H1 (cell line): ENCODE data around the gene ADARB2. TPM values are rescaled to one million over a fixed set of nuclear protein-coding genes. Genes with fewer than 3 reads are reported as not detected.
A peak's percentile ranks its signal among the peaks of the same experiment; 100 is the strongest.

ENCODE experiments used
- CTCF ChIA-PET: fragments of 300-600 bp; sonication (Branson Sonifier 250); formaldehyde crosslinking; loops from one replicate; lab custom pipeline; 2021; ENCODE audit not compliant: partially characterized antibody; lab: Charles Lee
- POLR2A ChIA-PET: fragments of 300-600 bp; sonication (Branson Sonifier 250); formaldehyde crosslinking; loops from one replicate; lab custom pipeline; 2021; ENCODE audit warnings: inconsistent platforms; ENCODE audit not compliant: partially characterized antibody; lab: Charles Lee
- DNase-seq, 2 experiments: peaks; one replicate each; pipeline versions ENCODE4 v3.0.0 to v3.0.0-alpha.2; 2010 to 2022; ENCODE audit warnings: low spot score in 2 of 2, low read depth in 1 of 2, mixed read lengths in 1 of 2
- FAIRE-seq: peaks from 2 replicates; lab custom pipeline; 2011; peaks lifted over from hg19 to GRCh38; lab: Jason Lieb, UNC
- H2AFZ ChIP-seq: 2 replicates; pipeline ENCODE4 v1.8.1; 2012; ENCODE audit warnings: low read length, inconsistent platforms
- H2AK5ac ChIP-seq: 2 replicates; pipeline ENCODE4 v1.6.1; 2013; ENCODE audit warnings: low read depth, low read length
- H2BK120ac ChIP-seq: replicated peaks from 2 replicates; pipeline ENCODE3; 2013; ENCODE audit warnings: low read depth, low read length, inconsistent platforms
- H2BK12ac ChIP-seq: 2 replicates; pipeline ENCODE4 v1.6.1; 2013; ENCODE audit warnings: low read depth, low read length
- H2BK15ac ChIP-seq: 2 replicates; pipeline ENCODE4 v1.6.1; 2013; ENCODE audit warnings: low read length
- H2BK20ac ChIP-seq: 2 replicates; pipeline ENCODE4 v1.6.1; 2013; ENCODE audit warnings: low read length
- H2BK5ac ChIP-seq: 2 replicates; pipeline ENCODE4 v1.6.1; 2013; ENCODE audit warnings: low read depth, low read length
- H3K14ac ChIP-seq: 2 replicates; pipeline ENCODE4 v1.6.1; 2013; ENCODE audit warnings: inconsistent platforms; ENCODE audit not compliant: insufficient read length
- H3K18ac ChIP-seq: 2 replicates; pipeline ENCODE4 v1.6.1; 2013; ENCODE audit warnings: low read length; ENCODE audit errors: extremely low read depth
- H3K23ac ChIP-seq: 2 replicates; pipeline ENCODE4 v1.6.1; 2013; ENCODE audit warnings: inconsistent platforms; ENCODE audit not compliant: insufficient read length
- H3K23me2 ChIP-seq: 2 replicates; pipeline ENCODE4 v1.6.1; 2013; ENCODE audit warnings: low read depth, low read length
- H3K27ac ChIP-seq: 2 replicates; pipeline ENCODE4 v1.6.1; 2011; ENCODE audit warnings: low read depth, low read length, inconsistent platforms
- H3K27me3 ChIP-seq, 4 experiments: replicated peaks in 1 of 4; 1 replicate in 1 of 4; 2 replicates in 3 of 4; pipeline versions ENCODE4 v1.6.1 to v1.8.1; 2011 to 2013; ENCODE audit warnings: low read length in 3 of 4, mild to moderate bottlenecking in 3 of 4, inconsistent platforms in 2 of 4, mixed read lengths in 2 of 4, moderate library complexity in 1 of 4; ENCODE audit not compliant: control insufficient read depth in 3 of 4, insufficient read depth in 3 of 4; ENCODE audit errors: extremely low read depth in 1 of 4
- H3K36me3 ChIP-seq, 4 experiments: 2 replicates each; pipeline versions ENCODE4 v1.6.1 to v1.8.1; 2011 to 2013; ENCODE audit warnings: mild to moderate bottlenecking in 4 of 4, low read length in 3 of 4, moderate library complexity in 2 of 4, control low read depth in 1 of 4, inconsistent platforms in 1 of 4; ENCODE audit not compliant: insufficient read depth in 4 of 4, control insufficient read depth in 2 of 4
- H3K4ac ChIP-seq: replicated peaks from 2 replicates; pipeline ENCODE3; 2013; ENCODE audit warnings: low read length, low read depth, mixed read lengths, inconsistent platforms; ENCODE audit not compliant: insufficient read length
- H3K4me1 ChIP-seq, 4 experiments: replicated peaks in 1 of 4; 1 replicate in 1 of 4; 2 replicates in 3 of 4; pipeline versions ENCODE4 v1.6.1 to v1.8.1; 2011 to 2013; ENCODE audit warnings: low read length in 3 of 4, inconsistent platforms in 2 of 4, mixed read lengths in 1 of 4; ENCODE audit not compliant: insufficient read depth in 4 of 4, control insufficient read depth in 3 of 4
- H3K4me2 ChIP-seq, 2 experiments: 2 replicates each; pipeline versions ENCODE4 v1.6.1 to v1.8.1; 2011 to 2013; ENCODE audit warnings: low read depth in 2 of 2, low read length in 2 of 2, control low read depth in 1 of 2, inconsistent platforms in 1 of 2, mild to moderate bottlenecking in 1 of 2; ENCODE audit not compliant: insufficient read depth in 1 of 2
- H3K4me3 ChIP-seq, 4 experiments: fragments of 200-600, 300-600 bp in 1 of 4; sonication (generic), shearing (Covaris generic), sonication (Bioruptor Twin) in 1 of 4; 2 replicates each; pipeline versions ENCODE4 v1.5.1 to v1.8.1; 2011 to 2016; ENCODE audit warnings: low read length in 4 of 4, low read depth in 3 of 4, control low read depth in 2 of 4, inconsistent platforms in 2 of 4, mild to moderate bottlenecking in 2 of 4, mixed read lengths in 1 of 4, moderate library complexity in 1 of 4; ENCODE audit not compliant: insufficient read depth in 2 of 4; ENCODE audit errors: extremely low read depth in 1 of 4
- H3K56ac ChIP-seq: replicated peaks from 2 replicates; pipeline ENCODE3; 2013; ENCODE audit warnings: low read depth, mild to moderate bottlenecking, mixed read lengths, low read length, inconsistent platforms; ENCODE audit not compliant: insufficient read length
- H3K79me1 ChIP-seq: 2 replicates; pipeline ENCODE4 v1.6.1; 2013; ENCODE audit warnings: low read depth, low read length, control low read depth
- H3K79me2 ChIP-seq, 2 experiments: 2 replicates each; pipeline versions ENCODE4 v1.6.1 to v1.8.1; 2012 to 2013; ENCODE audit warnings: low read length in 2 of 2, mild to moderate bottlenecking in 2 of 2, inconsistent platforms in 1 of 2; ENCODE audit not compliant: insufficient read depth in 2 of 2, control insufficient read depth in 1 of 2
- H3K9ac ChIP-seq, 4 experiments: replicated peaks in 1 of 4; 1 replicate in 1 of 4; 2 replicates in 3 of 4; pipeline versions ENCODE4 v1.6.1 to v1.8.1; 2011 to 2013; ENCODE audit warnings: low read depth in 3 of 4, low read length in 3 of 4, control low read depth in 2 of 4, mild to moderate bottlenecking in 2 of 4, moderate library complexity in 2 of 4, inconsistent platforms in 1 of 4; ENCODE audit errors: extremely low read depth in 1 of 4
- H3K9me3 ChIP-seq, 2 experiments: 2 replicates each; pipeline versions ENCODE4 v1.6.1 to v1.8.1; 2012 to 2013; ENCODE audit warnings: mild to moderate bottlenecking in 2 of 2, moderate library complexity in 2 of 2, control low read depth in 1 of 2, inconsistent platforms in 1 of 2, low read depth in 1 of 2, low read length in 1 of 2, mixed read lengths in 1 of 2; ENCODE audit not compliant: insufficient read depth in 2 of 2
- H4K20me1 ChIP-seq, 2 experiments: replicated peaks in 1 of 2; 2 replicates each; pipeline versions ENCODE3 to v1.8.1; 2011 to 2013; ENCODE audit warnings: inconsistent platforms in 2 of 2, low read length in 2 of 2, mild to moderate bottlenecking in 1 of 2; ENCODE audit not compliant: insufficient read depth in 2 of 2, control insufficient read depth in 1 of 2
- H4K5ac ChIP-seq: 2 replicates; pipeline ENCODE4 v1.6.1; 2013; ENCODE audit warnings: low read length, low read depth, mixed read lengths, inconsistent platforms; ENCODE audit not compliant: insufficient read length
- H4K8ac ChIP-seq: 2 replicates; pipeline ENCODE4 v1.8.0; 2013; ENCODE audit warnings: mild to moderate bottlenecking, moderate library complexity, low read length, inconsistent platforms; ENCODE audit not compliant: insufficient read depth; ENCODE audit errors: extremely low read depth
- H4K91ac ChIP-seq: replicated peaks from 2 replicates; pipeline ENCODE3; 2013; ENCODE audit warnings: low read length, mixed read lengths, inconsistent platforms; ENCODE audit not compliant: insufficient read length
- RBBP5 ChIP-seq: IDR thresholded peaks from 2 replicates; pipeline ENCODE4 v1.7.1; 2012; ENCODE audit warnings: low read depth, mild to moderate bottlenecking, inconsistent platforms, low read length, moderate library complexity, borderline replicate concordance
- SUZ12 ChIP-seq: fragments of 200-600 bp; sonication (generic); IDR thresholded peaks from 2 replicates; pipeline ENCODE4 v1.6.1; 2012; ENCODE audit warnings: mild to moderate bottlenecking, inconsistent platforms, low read length, moderate library complexity, mixed read lengths
- TAF7 ChIP-seq: optimal IDR thresholded peaks from 2 replicates; pipeline ENCODE3; 2011; ENCODE audit warnings: low read depth, mild to moderate bottlenecking, inconsistent platforms, low read length, moderate library complexity, borderline replicate concordance
- WGBS, 2 experiments: shearing (Covaris generic) in 1 of 2; methylation state at CpG; one replicate each; pipeline versions ENCODE4 v1.1.6 to v1.1.7; 2013 to 2015; ENCODE audit warnings: low lambda C conversion rate in 2 of 2, mixed read lengths in 2 of 2, inconsistent platforms in 1 of 2, low coverage in 1 of 2, missing lambda C conversion rate in 1 of 2; ENCODE audit not compliant: insufficient replicate concordance in 2 of 2, insufficient coverage in 1 of 2, insufficient read length in 1 of 2; ENCODE audit errors: extremely low coverage in 1 of 2, missing lambda C conversion rate in 1 of 2; 5-methylcytosine and 5-hydroxymethylcytosine counted together
- polyA plus RNA-seq, 7 experiments: library from polyadenylated mRNA; depleted of rRNA in 3 of 7; stranded (reverse) in 5 of 7; unstranded in 2 of 7; fragments of >200 nt in 5 of 7; fragments of 200-250 nt in 2 of 7; gene quantifications; 1 replicate in 5 of 7; 2 replicates in 1 of 7; 4 replicates in 1 of 7; pipeline versions ENCODE4 v1.2.1 to v1.2.3, GENCODE V29; 2011 to 2013; ENCODE audit warnings: missing spikeins in 2 of 7, mixed read lengths in 2 of 7
- total RNA-seq: library from RNA; stranded (reverse); fragmentation: NEBNext Ultra II Directional; extraction: Animal tissue kit (Norgen Biotek cat#: 25700); gene quantifications from 2 replicates; pipeline ENCODE4 v1.2.1, GENCODE V29; 2021

Gene ADARB2
- total and polyA plus RNA-seq, 2 of the 8 experiments (the other 6 are each of a cell fraction or from before 2014, with no cell fraction given): 2.2 to 2.8 TPM

- no peak overlapping the region for H4K5ac ChIP-seq
- DNase-seq (peak in 1 of 2 experiments; percentile 49), FAIRE-seq (peak; percentile 60)
- H3K56ac ChIP-seq: no peak overlapping the region
- H3K23ac ChIP-seq: no peak overlapping the region
- H4K91ac ChIP-seq: peak overlapping the region; percentile 41
- H2BK12ac ChIP-seq: peak overlapping the region; percentile 40; the same call in 1 of the 2 replicates
- no peak overlapping the region for H2BK15ac ChIP-seq
- no peaks in the 10 kb centered on the region for H3K79me2 ChIP-seq
- no peaks in the 10 kb centered on the region for H3K79me1 ChIP-seq
- H3K4me3 ChIP-seq: peak overlapping the region in 1 of 4 experiments; percentile 11; a peak in 1 of 8 replicates
- H2AK5ac ChIP-seq: no peak overlapping the region; the same call in 1 of the 2 replicates
- POLR2A ChIA-PET: interaction anchor here (0.6 to 1.5 kb wide), 5 partner anchors 9 to 399 kb away, joined by 3 to 5 read pairs (median 3); no protein-coding TSS in a partner anchor
- no peak overlapping the region for H2BK120ac ChIP-seq
- no peaks in the 10 kb centered on the region for H3K27me3 ChIP-seq
- no peak overlapping the region for H3K27ac ChIP-seq
- peaks cover 0 to 6% (median 4%) of the 10 kb centered on the region in 4 experiments; a peak in 5 of 7 replicates for H3K4me1 ChIP-seq
- H2BK5ac ChIP-seq: no peak overlapping the region
- no peak overlapping the region for H3K14ac ChIP-seq
- H3K9ac ChIP-seq: no peak overlapping the region
- H3K4ac ChIP-seq: no peak overlapping the region
- H3K36me3 ChIP-seq: no peaks in the 10 kb centered on the region
- no peaks in the 10 kb centered on the region for H3K23me2 ChIP-seq
- H2AFZ ChIP-seq: no peak overlapping the region
- H3K18ac ChIP-seq: no peak overlapping the region
- WGBS, 2 experiments: 60% methylated on average over 6 of the region's 7 CpGs; no CpG with 5 or more reads in 1 of the 2 experiments
- no peak overlapping the region for H3K4me2 ChIP-seq
- H2BK20ac ChIP-seq: no peak overlapping the region
- H4K20me1 ChIP-seq: peaks cover 0 to 2% of the 10 kb centered on the region in 2 experiments
- CTCF ChIA-PET: interaction anchor here (0.6 to 3.0 kb wide), 51 partner anchors 9 to 1547 kb away, joined by 3 to 25 read pairs (median 4); no protein-coding TSS in a partner anchor
- H4K8ac ChIP-seq: no peak overlapping the region
- H3K9me3 ChIP-seq: no peaks in the 10 kb centered on the region
- no peak for TF ChIP-seq RBBP5
- TF ChIP-seq SUZ12: no peak
- no peak for TF ChIP-seq TAF7
Observed at GRCh38 chr10:1369197-1369596, 368.1 kb downstream of the ADARB2 start.
